Kidney epithelial cell (primary cell): ENCODE measurements around the gene C3orf22. TPM values are rescaled to one million over a fixed set of nuclear protein-coding genes. Genes with fewer than 3 reads are reported as not detected.

Experiments used
- DNase-seq: peaks from one replicate; pipeline ENCODE4 v3.0.0-alpha.2; 2010; ENCODE audit warnings: low read depth
- H3K27me3 ChIP-seq: 2 replicates; pipeline ENCODE4 v1.6.0; 2011; ENCODE audit warnings: low read length; ENCODE audit not compliant: control insufficient read depth, insufficient read depth
- H3K36me3 ChIP-seq: 2 replicates; pipeline ENCODE4 v1.5.1; 2011; ENCODE audit warnings: low read length; ENCODE audit not compliant: control insufficient read depth, insufficient read depth
- H3K4me3 ChIP-seq: 2 replicates; pipeline ENCODE4 v1.5.1; 2011; ENCODE audit warnings: low read depth, mild to moderate bottlenecking, control low read depth, low read length
- CTCF ChIP-seq: IDR thresholded peaks from 2 replicates; pipeline ENCODE4 v1.5.1; 2011; ENCODE audit warnings: mild to moderate bottlenecking, moderate library complexity, low read length, control low read depth, inconsistent platforms; ENCODE audit not compliant: insufficient read depth, poor library complexity, severe bottlenecking
- total RNA-seq: library from RNA; depleted of rRNA; stranded (reverse); fragments of >200 nt; gene quantifications from 2 replicates; pipeline ENCODE4 v1.2.3, GENCODE V29; 2015

C3orf22 gene
- total RNA-seq, 1 donor from 2014 or later, result not detected

GRCh38 chr3:126554560-126555525 lies 3.9 kb downstream of the C3orf22 start:
- Histone ChIP-seq H3K27me3 (peaks cover 20% of the 10 kb centered on the region), H3K36me3 (no peaks in the 10 kb centered on the region), H3K4me3 (no peak overlapping the region)
- DNase-seq, result no peak
- no peak for TF ChIP-seq CTCF

GRCh38 chr3:126553284-126554084 lies 5.2 kb downstream of the C3orf22 start:
- H3K4me3 ChIP-seq, result no peak overlapping the region
- no peak for DNase-seq
- TF ChIP-seq CTCF, result no peak
- no peaks in the 10 kb centered on the region for H3K36me3 ChIP-seq
- peaks cover 22% of the 10 kb centered on the region for H3K27me3 ChIP-seq

GRCh38 chr3:126552688-126553283 lies 5.9 kb downstream of the C3orf22 start:
- H3K27me3 ChIP-seq, result peaks cover 25% of the 10 kb centered on the region
- H3K36me3 ChIP-seq, result no peaks in the 10 kb centered on the region
- DNase-seq, result no peak
- no peak for TF ChIP-seq CTCF
- no peak overlapping the region for H3K4me3 ChIP-seq

GRCh38 chr3:126551839-126552687 lies 6.7 kb downstream of the C3orf22 start:
- no peaks in the 10 kb centered on the region for H3K36me3 ChIP-seq
- no peak overlapping the region for H3K4me3 ChIP-seq
- DNase-seq, result no peak
- TF ChIP-seq CTCF, result no peak
- H3K27me3 ChIP-seq, result peaks cover 27% of the 10 kb centered on the region

- TF ChIP-seq CTCF, result no peak
- peaks cover 28% of the 10 kb centered on the region for H3K27me3 ChIP-seq
- DNase-seq, result no peak
Measured at GRCh38 chr3:126551121-126551838, 7.5 kb downstream of the C3orf22 start.

More at GRCh38 chr3:126551121-126551838, 7.5 kb downstream of the C3orf22 start:
- H3K4me3 ChIP-seq, result no peak overlapping the region
- no peaks in the 10 kb centered on the region for H3K36me3 ChIP-seq
